Lower lobe of right lung (tissue), 2 donors: ENCODE data around the gene ADGRF4. TPM values are rescaled to one million over a fixed set of nuclear protein-coding genes. Genes with fewer than 3 reads are reported as not detected.

Experiments used
- ATAC-seq, 2 donors: fragments of 200-7000 bp; cut with Tn5 transposase; one replicate each; pipeline ENCODE4 v1.9.1; 2020 to 2022; ENCODE audit warnings: mild to moderate bottlenecking in 2 of 2, moderate library complexity in 2 of 2
- DNase-seq: peaks from one replicate; pipeline ENCODE4 v3.0.0-alpha.2; 2020
- H3K27ac ChIP-seq: fragments of 200-600 bp; one replicate; pipeline ENCODE4 v1.8.0; 2022
- H3K27me3 ChIP-seq: fragments of 200-600 bp; one replicate; pipeline ENCODE4 v1.8.0; 2022; ENCODE audit warnings: low read depth
- H3K36me3 ChIP-seq: fragments of 200-600 bp; one replicate; pipeline ENCODE4 v1.8.0; 2022; ENCODE audit warnings: mild to moderate bottlenecking
- H3K4me1 ChIP-seq: fragments of 200-600 bp; one replicate; pipeline ENCODE4 v1.8.0; 2022
- H3K4me3 ChIP-seq: fragments of 200-600 bp; one replicate; pipeline ENCODE4 v1.8.0; 2022; ENCODE audit warnings: mild to moderate bottlenecking
- H3K9me3 ChIP-seq: fragments of 200-600 bp; one replicate; pipeline ENCODE4 v1.8.0; 2022
- CTCF ChIP-seq: fragments of 200-600 bp; IDR thresholded peaks from one replicate; pipeline ENCODE4 v1.8.0; 2022; ENCODE audit warnings: antibody characterized with exemption, mild to moderate bottlenecking
- intact Hi-C: fragments of 100-400 bp; cut with DNase I; formaldehyde crosslinking; loops from one replicate; pipeline ENCODE4 v1.11.0; 2022
- long read RNA-seq: library from polyadenylated mRNA; unstranded; transcript quantifications from one replicate; pipeline ENCODE4 v2.0.0, GENCODE V29; 2021
- total RNA-seq: library from RNA; stranded (reverse); fragmentation: NEBNext Ultra II Directional; extraction: Animal tissue kit (Norgen Biotek cat#: 25700); gene quantifications from one replicate; pipeline ENCODE4 v1.2.1, GENCODE V29; 2021
- donor health status: DM: no; HTN: yes; CAD: no; lungs with severe emphysema.

The ADGRF4 gene
- total RNA-seq, result not detected
- long read RNA-seq, result 0 reads

- no peak for ATAC-seq
- Histone ChIP-seq H3K36me3 (no peaks in the 10 kb centered on the region), H3K9me3 (no peaks in the 10 kb centered on the region), H3K27me3 (no peaks in the 10 kb centered on the region), H3K4me3 (no peak within 1 kb of the TSS), H3K27ac (no peak within 1 kb of the TSS), H3K4me1 (no peaks in the 10 kb centered on the region)
- no peak for DNase-seq
- no peak for TF ChIP-seq CTCF
- intact Hi-C loops, result no loop called here
Measured at GRCh38 chr6:47698342-47698787, at the start of gene ADGRF4. ADGRF4 (plus strand) TSS chr6:47698580; CDS start chr6:47707246, 8,666 bp downstream.

GRCh38 chr6:47650553-47651432 is 47.6 kb upstream of the ADGRF4 start:
- Histone ChIP-seq H3K36me3 (no peaks in the 10 kb centered on the region), H3K4me1 (peaks cover 9% of the 10 kb centered on the region), H3K4me3 (no peak overlapping the region), H3K27ac (no peak overlapping the region), H3K9me3 (no peaks in the 10 kb centered on the region), H3K27me3 (no peaks in the 10 kb centered on the region)
- ATAC-seq (no peak), DNase-seq (no peak)
- TF ChIP-seq CTCF, result no peak
- intact Hi-C loops, result no loop called here

GRCh38 chr6:47651505-47651944 is 46.9 kb upstream of the ADGRF4 start:
- H3K36me3 ChIP-seq, result no peaks in the 10 kb centered on the region
- intact Hi-C loops, result no loop called here
- no peaks in the 10 kb centered on the region for H3K27me3 ChIP-seq
- ATAC-seq (no peak), DNase-seq (no peak)
- TF ChIP-seq CTCF, result no peak
- H3K4me1 ChIP-seq, result peaks cover 9% of the 10 kb centered on the region
- no peak overlapping the region for H3K4me3 ChIP-seq
- H3K9me3 ChIP-seq, result no peaks in the 10 kb centered on the region
- no peak overlapping the region for H3K27ac ChIP-seq

GRCh38 chr6:47653706-47654105 is 44.7 kb upstream of the ADGRF4 start:
- intact Hi-C loops, result no loop called here
- ATAC-seq, result no peak
- H3K27ac ChIP-seq, result no peak overlapping the region

GRCh38 chr6:47654255-47654654 is 44.1 kb upstream of the ADGRF4 start:
- no peak overlapping the region for H3K27ac ChIP-seq
- TF ChIP-seq CTCF, result no peak
- no peaks in the 10 kb centered on the region for H3K9me3 ChIP-seq
- no peak overlapping the region for H3K4me3 ChIP-seq
- DNase-seq (no peak), ATAC-seq (no peak)
- intact Hi-C loops, result no loop called here
- peaks cover 9% of the 10 kb centered on the region for H3K4me1 ChIP-seq
- H3K27me3 ChIP-seq, result no peaks in the 10 kb centered on the region
- H3K36me3 ChIP-seq, result no peaks in the 10 kb centered on the region

More at GRCh38 chr6:47653706-47654105, 44.7 kb upstream of the ADGRF4 start:
- DNase-seq, result no peak
- Histone ChIP-seq H3K4me1 (peaks cover 9% of the 10 kb centered on the region), H3K27me3 (no peaks in the 10 kb centered on the region), H3K36me3 (no peaks in the 10 kb centered on the region), H3K9me3 (no peaks in the 10 kb centered on the region), H3K4me3 (no peak overlapping the region)
- no peak for TF ChIP-seq CTCF
